GM21619 (cell line): ENCODE measurements around the gene CUTC.
"Not testable (repeated sequence)": the region's sequence is repeated elsewhere in the genome, so short reads cannot be mapped to it uniquely, and the experiment has no call there.

ENCODE experiments used
- ATAC-seq: cut with Tn5 transposase; IDR thresholded peaks from one replicate; pipeline ENCODE4 v1.9.1; 2021; ENCODE audit not compliant: unreplicated experiment

CUTC gene, protein sequence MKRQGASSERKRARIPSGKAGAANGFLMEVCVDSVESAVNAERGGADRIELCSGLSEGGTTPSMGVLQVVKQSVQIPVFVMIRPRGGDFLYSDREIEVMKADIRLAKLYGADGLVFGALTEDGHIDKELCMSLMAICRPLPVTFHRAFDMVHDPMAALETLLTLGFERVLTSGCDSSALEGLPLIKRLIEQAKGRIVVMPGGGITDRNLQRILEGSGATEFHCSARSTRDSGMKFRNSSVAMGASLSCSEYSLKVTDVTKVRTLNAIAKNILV

DNA sequence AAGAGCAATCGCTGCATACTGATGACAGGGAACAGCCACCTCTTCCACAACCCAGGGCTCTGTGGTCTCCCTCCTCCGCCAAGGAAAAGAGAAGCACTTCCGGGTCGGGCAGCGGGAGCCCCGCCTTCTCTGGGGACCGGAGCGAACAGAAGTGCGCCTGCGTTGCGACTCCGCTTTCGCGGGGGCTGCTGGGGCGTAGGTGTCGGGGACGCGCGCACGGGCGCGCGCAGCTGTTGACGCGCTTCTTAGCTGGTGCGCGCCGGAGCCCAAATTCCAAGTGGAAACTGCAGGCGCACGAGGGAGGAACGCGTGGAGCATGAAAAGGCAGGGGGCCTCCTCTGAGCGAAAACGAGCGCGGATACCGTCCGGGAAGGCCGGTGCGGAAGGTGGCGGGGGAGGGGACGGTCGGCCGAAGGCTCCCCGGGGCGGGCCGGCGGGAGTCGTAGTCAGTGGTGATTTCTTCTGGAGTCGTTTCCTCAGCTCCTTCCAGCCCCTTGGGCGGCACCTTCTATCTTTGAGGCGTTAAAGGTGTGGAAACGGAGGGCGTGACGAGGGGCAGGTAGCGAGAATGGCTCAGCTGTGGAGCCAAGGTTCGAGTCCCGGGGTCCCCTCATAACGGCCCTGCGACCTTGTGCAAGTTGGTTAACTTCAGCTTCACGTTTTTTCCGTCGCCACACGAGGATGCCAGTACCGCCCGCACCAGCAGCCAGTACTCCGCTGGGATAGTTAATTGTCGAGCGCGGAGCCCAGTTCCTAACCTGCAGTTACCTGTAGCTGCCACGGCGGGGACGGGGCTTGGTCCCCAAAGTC is at the start of gene CUTC, which contains the start of gene COX15:
CUTC (plus strand) TSS at position 202 of the 810 bp plus-strand sequence; CDS start at position 317, 115 bp downstream.
COX15 (minus strand) TSS at position 95 of the 810 bp plus-strand sequence; CDS start at position 17, 78 bp downstream.
- peak; percentile 85 for ATAC-seq

DNA sequence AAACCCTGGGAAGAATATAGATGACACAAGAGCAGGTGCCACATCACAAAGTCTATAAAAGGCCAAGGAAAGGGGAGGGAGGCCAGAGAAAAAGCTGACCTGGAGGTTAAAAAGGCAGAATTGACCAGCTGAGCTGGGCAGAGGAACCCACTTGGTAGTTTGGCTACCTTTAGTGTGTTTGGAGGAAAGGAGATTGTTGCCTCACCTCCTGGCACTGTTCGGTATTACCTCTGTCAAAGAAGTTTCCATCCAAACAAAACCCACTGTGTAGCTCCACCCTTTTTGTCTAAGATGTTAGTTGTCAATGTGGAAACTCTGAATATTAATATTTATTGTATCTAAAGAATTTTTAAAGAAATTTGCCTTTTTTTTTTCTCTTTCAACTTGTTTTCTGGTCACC is 49.3 kb upstream of the CUTC start:
- ATAC-seq, result no peak

DNA sequence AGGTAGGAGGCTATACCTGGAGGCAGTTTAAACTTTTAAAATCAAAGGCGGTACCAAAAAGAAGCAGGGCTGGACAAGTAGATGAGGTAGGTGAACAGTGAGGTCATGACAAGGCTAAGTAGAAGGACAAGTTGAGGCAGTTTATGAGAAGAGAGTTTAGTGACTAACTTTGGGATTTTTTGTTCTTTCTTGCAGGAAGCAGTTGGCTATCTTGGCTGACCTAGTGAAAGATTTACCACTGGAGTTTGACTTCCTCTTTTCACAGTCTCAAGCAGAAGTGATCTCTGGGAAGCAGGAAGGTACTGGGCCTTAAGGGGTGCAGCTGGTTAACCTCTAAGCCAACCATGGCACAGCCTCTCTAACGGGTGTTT is 46.5 kb upstream of the CUTC start:
- peak; percentile 95 for ATAC-seq

DNA sequence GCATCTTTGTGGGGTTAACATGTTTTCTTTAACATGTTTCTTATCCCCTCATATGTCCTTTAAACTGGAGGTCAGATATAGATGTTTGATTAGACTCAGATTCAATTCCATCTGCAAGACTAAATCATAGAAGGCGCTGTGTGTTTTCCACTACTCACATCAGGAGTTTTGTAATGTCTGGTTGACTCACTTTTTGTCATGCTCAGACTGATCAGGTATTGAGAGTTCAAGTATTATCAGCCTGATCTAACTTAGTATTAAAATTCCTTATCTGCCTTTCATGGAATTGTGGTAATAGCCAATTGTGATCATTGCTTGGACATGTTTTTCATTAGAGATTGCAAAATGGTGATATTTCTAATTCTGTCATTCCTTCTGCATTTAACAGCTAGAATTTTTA is 42.6 kb upstream of the CUTC start:
- ATAC-seq, result no peak

DNA sequence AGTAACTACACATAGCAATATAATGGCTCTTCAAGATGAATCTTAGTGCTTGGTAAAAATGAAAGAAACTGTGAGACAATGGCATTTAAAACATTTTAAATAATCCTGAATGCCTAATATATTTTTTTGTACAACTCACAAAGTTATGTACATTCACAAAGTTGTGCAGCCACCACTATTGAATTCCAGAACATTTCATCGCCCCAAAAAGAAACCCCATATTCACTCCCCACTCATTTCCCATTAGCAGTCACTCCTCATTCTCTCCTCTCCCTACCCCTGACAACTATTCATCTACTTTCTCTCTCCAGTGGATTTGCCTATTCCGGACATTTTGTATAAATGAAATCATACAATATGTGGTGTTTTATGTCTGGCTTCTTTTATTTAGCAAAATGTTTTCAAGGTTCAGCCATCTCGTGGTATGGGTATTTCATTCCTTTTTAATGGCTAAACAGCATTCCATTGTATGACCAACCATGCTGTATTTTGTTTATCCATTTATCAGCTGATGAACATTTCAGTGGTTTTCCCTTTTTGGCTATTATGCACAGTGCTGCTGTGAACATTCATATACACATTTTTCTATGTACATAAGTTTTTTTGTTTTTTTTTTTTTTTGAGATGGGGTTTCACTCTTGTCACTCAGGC is 38.0 kb upstream of the CUTC start:
- ATAC-seq, result no peak

DNA sequence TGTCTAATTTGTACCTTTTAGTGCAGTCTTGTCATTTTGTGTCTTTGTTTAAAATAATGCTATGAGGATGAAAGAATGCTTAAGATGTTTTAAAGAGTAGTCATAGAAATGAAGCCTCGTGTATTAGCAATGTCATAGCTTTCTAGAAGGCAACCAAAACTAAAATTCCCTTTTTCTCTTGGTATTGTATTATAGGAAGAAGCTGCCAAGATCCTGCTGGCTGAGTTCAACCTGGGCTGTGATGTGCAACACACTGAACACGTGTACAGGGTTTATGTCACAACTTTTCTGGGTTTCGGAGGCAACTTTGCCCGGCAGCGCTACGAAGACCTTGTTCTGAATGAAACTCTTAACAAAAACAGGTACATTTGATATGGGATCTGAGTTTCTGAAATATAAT is 36.3 kb upstream of the CUTC start:
- no peak for ATAC-seq

DNA sequence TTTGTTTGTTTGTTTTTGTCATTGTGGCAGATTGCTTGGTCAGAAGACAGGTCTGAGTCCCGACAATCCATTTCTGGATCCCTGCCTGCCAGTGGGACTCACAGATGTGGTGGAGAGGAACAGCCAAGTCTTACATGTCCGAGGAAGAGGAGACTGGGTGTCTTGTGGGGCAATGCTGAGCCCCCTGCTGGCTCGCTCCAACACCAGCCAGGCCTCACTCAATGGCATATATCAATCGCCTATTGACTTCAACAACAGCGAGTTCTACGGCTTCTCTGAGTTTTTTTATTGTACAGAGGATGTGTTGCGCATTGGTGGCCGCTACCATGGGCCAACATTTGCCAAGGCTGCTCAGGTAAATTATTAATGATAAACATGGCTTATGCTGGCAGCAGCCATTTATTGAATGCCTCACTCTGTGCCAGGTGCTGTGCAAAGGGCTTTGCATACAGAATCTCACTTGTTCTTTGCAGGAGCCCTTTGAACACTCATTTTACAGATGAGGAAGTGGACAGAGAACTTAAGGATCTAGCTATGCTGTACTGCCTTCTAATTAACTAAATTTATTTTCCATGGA is 33.4 kb upstream of the CUTC start:
- no peak for ATAC-seq

DNA sequence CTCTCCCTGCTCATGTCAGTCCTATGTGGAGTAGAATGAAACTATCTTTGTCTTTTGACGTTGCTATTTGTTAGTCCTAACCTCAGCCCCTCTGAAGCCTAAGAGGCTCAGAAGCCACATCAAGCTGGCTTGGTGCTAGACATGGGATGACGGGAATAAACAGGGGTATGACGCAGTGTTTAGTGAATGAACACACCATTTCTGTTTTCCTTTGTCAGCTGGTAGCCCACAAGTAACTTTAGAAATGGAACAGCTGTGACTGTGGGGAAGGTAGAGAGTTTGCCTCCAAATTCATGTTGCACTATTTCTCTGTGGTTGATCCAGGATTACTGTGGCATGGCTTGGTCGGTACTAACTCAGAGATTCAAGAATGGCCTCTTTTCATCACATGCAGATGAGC is 31.4 kb upstream of the CUTC start:
- no peak for ATAC-seq

DNA sequence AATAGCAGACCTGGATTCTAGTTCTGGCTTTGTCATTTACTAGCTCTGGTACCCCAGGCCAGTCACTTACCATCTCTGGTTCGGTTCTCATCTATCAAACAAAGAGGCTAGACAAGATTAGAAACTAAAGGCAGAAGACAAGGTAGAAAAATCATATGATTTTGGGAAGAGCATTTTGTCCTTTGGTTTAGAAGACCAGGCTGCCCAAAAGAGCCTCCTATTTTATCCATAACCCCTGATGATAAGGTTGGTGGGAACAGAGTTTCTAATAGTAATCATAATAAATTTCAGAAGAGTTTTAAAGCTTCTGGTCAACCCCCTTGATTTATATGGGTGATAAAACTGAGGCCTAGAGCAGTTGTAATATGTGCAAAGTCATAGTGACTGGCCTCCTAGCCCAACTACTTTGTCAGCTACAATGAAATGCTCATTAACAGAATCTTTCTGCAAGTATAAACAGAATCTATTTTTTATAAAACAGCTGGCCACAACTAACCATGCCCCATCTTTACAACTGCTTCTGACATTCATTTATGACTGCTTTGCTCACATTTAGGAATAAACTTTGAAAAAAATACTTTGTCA is 23.5 kb upstream of the CUTC start:
- no peak for ATAC-seq

DNA sequence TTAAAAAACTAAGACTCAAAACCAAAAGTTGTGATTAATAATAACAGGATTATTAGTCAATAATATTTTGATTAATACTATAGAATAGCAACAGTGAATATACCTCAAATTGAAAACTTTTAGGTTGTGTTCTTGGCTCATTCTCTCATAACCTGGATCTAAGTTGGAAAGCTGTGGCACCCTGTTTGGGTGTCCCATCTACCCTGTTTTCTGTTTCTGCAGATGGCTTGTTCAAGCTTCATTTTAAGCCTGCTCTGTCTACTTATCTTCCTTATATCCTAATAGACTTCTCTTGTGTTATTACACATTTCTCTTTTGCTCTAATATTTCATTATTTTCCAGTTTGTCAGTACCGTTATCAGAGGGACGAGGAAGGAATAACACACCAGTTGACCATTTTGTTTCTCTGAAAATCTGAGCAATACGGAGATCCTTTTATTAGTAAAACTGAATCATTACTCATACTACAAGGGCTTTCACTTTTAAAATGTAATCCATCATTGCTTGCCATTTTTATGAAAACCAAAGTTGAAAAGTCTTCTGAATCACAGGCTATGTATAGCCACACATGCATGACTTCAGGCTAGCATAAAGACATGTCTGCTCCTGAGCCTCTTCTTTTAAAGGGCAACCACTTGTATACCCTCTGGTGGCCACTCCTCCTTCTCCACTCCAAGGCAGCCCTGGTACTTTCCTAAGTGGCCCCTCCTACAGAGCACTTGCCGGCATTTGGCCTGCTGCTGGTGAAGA is 22.4 kb upstream of the CUTC start:
- peak; percentile 86 for ATAC-seq

DNA sequence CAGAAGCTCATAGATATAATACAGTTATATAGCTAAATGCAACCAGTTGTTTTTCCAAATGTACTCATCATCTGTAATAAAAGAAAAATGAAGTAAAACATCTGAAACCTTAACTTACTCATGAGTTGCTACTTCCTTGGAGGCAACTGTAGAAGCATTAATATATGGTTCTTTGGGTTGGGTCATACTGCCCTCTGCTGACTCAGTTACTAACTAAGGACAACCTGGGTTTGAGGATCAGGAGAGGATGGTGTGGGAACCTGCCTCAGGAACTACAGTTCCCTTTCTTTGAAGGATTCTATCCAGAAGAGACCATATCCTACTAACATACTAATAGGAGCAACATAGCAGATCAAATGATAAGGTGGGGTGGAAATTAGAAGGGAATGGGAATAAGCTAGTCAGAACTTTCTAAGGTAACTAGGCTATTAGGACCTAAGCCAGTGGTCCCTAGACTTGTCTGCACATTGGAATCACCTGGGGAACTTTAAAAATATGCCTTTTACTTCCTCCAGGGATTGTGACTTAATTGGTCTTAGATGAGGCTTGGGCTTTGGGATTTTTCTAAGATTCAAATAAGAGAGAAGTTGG is 20.8 kb upstream of the CUTC start:
- peak; percentile 56 for ATAC-seq

DNA sequence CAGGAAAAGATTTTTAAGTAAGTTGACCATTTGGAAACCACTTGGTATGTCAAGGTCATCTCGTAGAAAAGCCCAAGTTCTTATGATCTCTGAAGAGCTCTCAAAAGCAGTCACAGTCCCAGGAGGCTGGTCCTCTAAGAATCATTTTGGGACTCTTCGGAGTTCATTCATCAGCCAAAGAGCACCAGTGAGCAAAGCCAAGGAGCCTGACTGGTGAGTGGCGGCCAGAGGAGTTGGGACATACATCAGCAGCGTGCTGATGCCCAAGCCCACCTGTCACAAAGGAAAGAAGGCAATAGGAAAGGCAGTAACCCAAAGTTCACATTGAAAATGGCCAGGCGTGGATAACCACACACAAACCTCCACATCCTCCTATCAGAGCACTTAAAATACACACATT is 17.6 kb upstream of the CUTC start:
- ATAC-seq, result no peak

DNA sequence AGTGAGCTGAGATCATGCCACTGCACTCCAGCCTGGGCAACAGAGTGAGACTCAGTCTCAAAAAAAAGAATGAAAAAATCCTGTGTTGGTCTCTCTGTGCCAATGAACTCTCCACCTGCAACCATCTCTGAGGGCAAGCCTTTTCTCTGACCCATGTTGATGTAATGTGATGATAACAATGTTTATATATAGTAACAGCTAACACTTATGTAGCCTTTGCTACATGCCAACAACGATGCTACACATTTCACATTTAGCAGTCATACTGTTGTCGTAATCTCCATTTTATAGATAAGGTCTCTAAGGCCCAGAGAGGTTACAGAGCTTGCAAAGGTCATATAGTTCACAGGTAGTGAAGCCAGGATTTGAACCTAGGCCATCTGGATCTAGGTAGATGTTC is 11.6 kb upstream of the CUTC start:
- no peak for ATAC-seq

DNA sequence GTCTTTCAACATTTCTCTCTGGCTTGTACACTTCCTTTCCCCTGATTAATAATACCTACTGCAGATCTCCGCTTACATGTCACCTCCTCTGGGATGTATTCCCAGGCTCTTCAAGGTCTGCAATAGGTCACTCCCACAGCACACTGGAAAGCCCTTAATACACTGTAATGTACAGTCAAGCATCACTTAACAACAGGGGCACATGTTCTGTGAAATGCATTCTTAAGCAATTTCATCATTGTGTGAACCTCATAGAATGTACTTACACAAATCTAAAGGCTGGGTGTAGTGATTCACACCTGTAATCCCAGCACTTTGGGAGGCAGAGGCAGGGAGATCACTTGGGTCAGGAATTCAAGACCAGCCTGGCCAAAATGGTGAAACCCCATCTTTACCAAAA is 2.0 kb upstream of the CUTC start:
- no peak for ATAC-seq

DNA sequence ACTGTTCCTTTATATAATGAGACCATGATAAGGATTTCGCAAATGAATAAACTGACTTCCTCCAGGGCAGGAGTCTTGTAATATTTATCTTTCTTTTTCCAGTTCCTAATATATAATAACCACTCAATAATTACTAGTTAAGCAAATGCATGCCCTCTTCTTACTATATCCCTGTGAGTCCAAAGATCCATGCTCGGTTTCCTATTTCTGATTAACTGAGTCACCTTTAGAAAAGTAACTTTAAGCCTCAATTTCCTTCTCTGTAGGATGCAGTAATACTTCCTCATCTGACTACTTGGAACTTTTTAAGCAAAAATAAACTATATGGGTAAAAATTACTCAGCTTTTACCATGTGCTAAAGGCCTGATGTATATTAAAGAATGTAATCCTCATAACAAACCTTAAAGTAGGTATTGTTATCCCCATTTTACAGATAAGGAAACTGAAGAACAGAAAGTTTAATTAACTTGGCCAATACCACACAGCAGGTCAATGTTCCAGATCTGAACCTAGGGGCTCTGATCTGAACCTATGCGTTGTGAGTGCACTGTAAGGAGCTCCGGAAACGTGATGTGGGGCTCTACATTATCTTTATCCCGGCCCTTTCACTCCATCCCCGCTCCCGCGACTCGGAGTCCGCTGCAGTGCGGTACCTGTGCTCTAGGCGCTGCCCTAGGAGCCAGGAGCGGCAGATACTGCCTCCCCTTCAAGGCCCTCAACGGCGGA is 565 bp upstream of the CUTC start:
- ATAC-seq, result no peak

DNA sequence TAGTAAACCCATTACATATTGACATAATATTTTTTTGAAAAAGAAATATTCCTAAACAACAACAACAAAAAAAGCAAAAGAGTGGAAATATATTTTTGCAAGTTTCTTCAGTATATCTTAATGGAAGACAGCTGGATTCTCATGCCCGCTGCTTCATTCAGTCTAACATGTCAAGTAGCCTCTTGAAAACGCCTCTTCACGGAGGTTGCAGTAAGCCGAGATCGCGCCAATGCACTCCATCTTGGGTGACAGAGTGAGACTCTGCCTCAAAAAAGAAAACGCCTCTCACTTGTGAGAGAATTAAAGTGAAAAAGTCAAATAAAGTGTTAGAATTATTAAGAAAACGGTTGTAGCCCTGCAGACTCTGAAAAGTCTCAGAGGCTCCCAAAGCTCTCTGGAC is 1.3 kb downstream of the CUTC start:
- ATAC-seq, result no peak

DNA sequence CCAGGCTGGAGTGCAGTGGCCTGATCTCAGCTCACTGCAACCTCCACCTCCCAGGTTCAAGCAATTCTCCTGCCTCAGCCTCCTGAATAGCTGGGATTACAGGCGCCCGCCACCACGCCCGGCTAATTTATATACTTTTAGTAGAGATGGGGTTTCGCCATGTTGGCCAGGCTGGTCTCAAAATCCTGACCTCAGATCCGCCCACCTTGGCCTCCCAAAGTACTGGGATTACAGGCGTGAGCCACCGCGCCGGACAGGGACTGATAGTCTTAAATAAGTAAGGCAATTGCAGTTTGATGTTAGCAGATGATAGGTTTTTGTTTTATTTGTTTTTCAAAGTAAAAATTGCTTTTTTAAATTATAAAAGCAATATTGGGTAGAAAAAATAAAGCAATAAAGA is 2.1 kb downstream of the CUTC start:
- ATAC-seq, result not testable (repeated sequence)

DNA sequence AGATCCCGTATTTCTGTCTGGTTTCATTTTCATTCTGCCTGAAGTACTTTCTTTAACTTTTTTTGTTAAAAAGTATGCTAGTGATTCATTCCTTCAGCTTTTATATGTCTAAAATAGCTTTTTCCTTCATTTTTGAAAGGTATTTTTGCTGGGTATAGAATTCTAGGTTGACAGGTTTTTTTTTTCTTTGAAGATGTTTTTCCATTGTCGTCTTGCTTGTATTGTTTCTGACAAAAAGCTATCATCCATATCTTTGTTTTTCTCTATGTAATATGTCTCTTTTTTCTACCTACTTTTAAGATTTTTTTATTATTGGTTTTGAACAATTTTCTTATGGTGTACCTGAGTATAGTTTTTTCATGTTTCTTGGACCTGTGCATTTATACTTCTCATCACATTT is 8.2 kb downstream of the CUTC start:
- no peak for ATAC-seq

DNA sequence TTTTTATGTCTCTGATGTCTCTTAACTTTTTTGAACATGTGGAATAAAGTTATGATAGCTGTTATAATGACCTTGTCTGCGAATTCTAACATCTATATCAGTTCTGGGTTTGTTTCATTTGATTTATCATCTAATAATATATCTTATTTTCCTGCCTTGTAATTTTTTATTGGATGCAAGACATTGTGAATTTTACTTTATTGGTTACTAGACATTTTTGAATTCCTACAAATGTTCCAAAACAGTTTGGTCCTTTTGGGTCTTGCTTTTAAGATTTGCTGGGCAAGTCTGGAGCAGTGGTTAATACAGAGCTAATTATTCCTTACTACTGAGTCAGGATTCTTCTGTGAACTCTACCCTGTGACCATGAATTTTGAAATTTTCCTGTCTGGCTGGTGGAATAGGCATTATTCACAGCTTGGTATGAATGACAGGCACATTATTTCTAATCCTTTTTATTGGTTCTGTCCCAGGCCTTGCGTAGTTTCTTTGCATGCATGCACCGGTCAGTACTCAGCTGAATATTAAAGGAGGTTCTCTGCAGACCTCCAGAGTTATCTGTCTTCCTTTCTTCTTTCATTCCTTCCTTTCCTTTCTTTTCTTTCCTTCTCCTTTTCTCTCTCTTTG is 9.0 kb downstream of the CUTC start:
- no peak for ATAC-seq
